Panc1 (cell line): Measurements from ENCODE around the gene GBF1. TPM values are rescaled to one million over a fixed set of nuclear protein-coding genes. Genes with fewer than 3 reads are reported as not detected.

Experiments
- ATAC-seq: fragments of 200-7000 bp; cut with Tn5 transposase; 2 replicates; pipeline ENCODE4 v1.9.1; 2020; ENCODE audit warnings: mild to moderate bottlenecking, moderate library complexity
- BruUV-seq: library from RNA; stranded (reverse); fragments of 400-500 nt; replicated peaks from 2 replicates; lab custom pipeline; 2021; lab: Mats Ljungman, UMichigan
- CTCF ChIA-PET: fragments of 300-600 bp; sonication (Branson Sonifier 250); formaldehyde crosslinking; loops from one replicate; lab custom pipeline; 2022; ENCODE audit warnings: antibody characterized with exemption; lab: Charles Lee
- POLR2A ChIA-PET: fragments of 300-600 bp; sonication (Branson Sonifier 250); formaldehyde crosslinking; loops from one replicate; lab custom pipeline; 2022; ENCODE audit warnings: antibody characterized with exemption; lab: Charles Lee
- DNase-seq: peaks from one replicate; pipeline ENCODE4 v3.0.0-alpha.2; 2010; ENCODE audit warnings: low read depth, low spot score
- H3K27ac ChIP-seq: 2 replicates; pipeline ENCODE4 v1.5.1; 2011; ENCODE audit warnings: mild to moderate bottlenecking, low read length, inconsistent platforms
- H3K27me3 ChIP-seq: fragments of 200-500 bp; sonication (Bioruptor generic); 2 replicates; pipeline ENCODE4 v1.6.0; 2014; ENCODE audit warnings: low read length, inconsistent platforms; ENCODE audit not compliant: control insufficient read depth, insufficient read depth
- H3K36me3 ChIP-seq: fragments of 200-500 bp; sonication (Bioruptor generic); 2 replicates; pipeline ENCODE4 v1.5.1; 2014; ENCODE audit warnings: inconsistent platforms, mild to moderate bottlenecking, low read length, moderate library complexity; ENCODE audit not compliant: control insufficient read depth, insufficient read depth
- H3K4me1 ChIP-seq: 2 replicates; pipeline ENCODE4 v1.5.1; 2011; ENCODE audit warnings: inconsistent platforms, mild to moderate bottlenecking, low read length, moderate library complexity; ENCODE audit not compliant: control insufficient read depth, insufficient read depth
- H3K4me3 ChIP-seq, 2 experiments: 2 replicates each; pipeline ENCODE4 v1.5.1; 2011 to 2012; ENCODE audit warnings: low read depth in 2 of 2, low read length in 2 of 2, mild to moderate bottlenecking in 2 of 2, inconsistent platforms in 1 of 2, moderate library complexity in 1 of 2
- H3K9me3 ChIP-seq: fragments of 200-500 bp; sonication (Bioruptor generic); 2 replicates; pipeline ENCODE4 v1.5.1; 2014; ENCODE audit warnings: low read depth, mild to moderate bottlenecking, inconsistent platforms, low read length, moderate library complexity; ENCODE audit not compliant: control insufficient read depth, insufficient read depth
- CTCF ChIP-seq: fragments of 450-650 bp; IDR thresholded peaks from 2 replicates; pipeline ENCODE4 v1.5.1; 2017; ENCODE audit warnings: mild to moderate bottlenecking
- POLR2AphosphoS5 ChIP-seq: IDR thresholded peaks from 2 replicates; pipeline ENCODE4 v1.6.1; 2012; ENCODE audit warnings: mild to moderate bottlenecking, low read depth, low read length, moderate library complexity
- REST ChIP-seq, 2 experiments: IDR thresholded peaks; 2 replicates each; pipeline ENCODE4 v1.6.1; 2011 to 2012; ENCODE audit warnings: low read depth in 2 of 2, control low read depth in 1 of 2, low read length in 1 of 2, mild to moderate bottlenecking in 1 of 2, moderate library complexity in 1 of 2; ENCODE audit not compliant: insufficient read depth in 1 of 2
- SIN3A ChIP-seq: IDR thresholded peaks from 2 replicates; pipeline ENCODE4 v1.6.1; 2012; ENCODE audit warnings: low read depth, mild to moderate bottlenecking, low read length, moderate library complexity, borderline replicate concordance; ENCODE audit not compliant: insufficient read depth
- TCF7L2 ChIP-seq: IDR thresholded peaks from 2 replicates; pipeline ENCODE4 v1.6.1; 2011; ENCODE audit warnings: mild to moderate bottlenecking, low read depth, low read length, inconsistent platforms
- in situ Hi-C: cut with HindIII; loops from 2 replicates; pipeline ENCODE4 v1.10.0; 2016; ENCODE audit warnings: low sequenced_read_pairs, low pct_unique_long_range_greater_than_20kb
- intact Hi-C: fragments of 100-400 bp; cut with micrococcal nuclease; formaldehyde crosslinking; loops from one replicate; pipeline ENCODE4 v1.10.0; 2022; ENCODE audit not compliant: unreplicated experiment
- total RNA-seq: library from RNA; stranded (reverse); gene quantifications from one replicate; pipeline ENCODE4 v1.2.1, GENCODE V29; 2021; ENCODE audit not compliant: unreplicated experiment

The GBF1 gene
- total RNA-seq, 1 experiment from 2014 or later: 65.0 TPM

- Histone ChIP-seq H3K4me3 (no peak overlapping the region), H3K27ac (no peak overlapping the region), H3K9me3 (no peaks in the 10 kb centered on the region), H3K4me1 (peaks cover 8% of the 10 kb centered on the region), H3K36me3 (no peaks in the 10 kb centered on the region; the same call in 1 of the 2 replicates), H3K27me3 (0 out of 2 replicates have a peak, but pooled peaks cover 2% of the 10 kb centered on the region)
- ATAC-seq (no peak), DNase-seq (no peak)
- ChIA-PET POLR2A (no interaction called here), CTCF (no interaction called here)
- in situ Hi-C loops: no loop called here
- intact Hi-C loops: no loop called here
- TF ChIP-seq POLR2AphosphoS5 (no peak), REST (IDR thresholded peaks at IDR 0.05; ENCODE audit: insufficient read depth in 1 of 2, low read depth in 2 of 2, low read length in 1 of 2) (no peak), SIN3A (no peak), TCF7L2 (no peak), CTCF (no peak)
- no TSS peak for BruUV-seq
Observed at GRCh38 chr10:102413806-102414561, 168.7 kb downstream of the GBF1 start.

- in situ Hi-C loops (no loop called here), intact Hi-C loops (no loop called here)
- ChIA-PET CTCF (interaction anchor here (0.7 kb wide), 1 partner anchor 185 kb away, joined by 4 read pairs; no protein-coding TSS in a partner anchor), POLR2A (no interaction called here)
- peaks cover 8% of the 10 kb centered on the region for H3K4me1 ChIP-seq
- H3K36me3 ChIP-seq: no peaks in the 10 kb centered on the region; the same call in 1 of the 2 replicates
- ATAC-seq (no peak), DNase-seq (no peak)
- no peak overlapping the region for H3K4me3 ChIP-seq
- BruUV-seq: no TSS peak
- H3K9me3 ChIP-seq: no peaks in the 10 kb centered on the region
- no peak for TF ChIP-seq SIN3A
- no peak for TF ChIP-seq POLR2AphosphoS5
- TF ChIP-seq TCF7L2: no peak
- no peak for TF ChIP-seq REST (IDR thresholded peaks at IDR 0.05; ENCODE audit: insufficient read depth in 1 of 2, low read depth in 2 of 2, low read length in 1 of 2)
- H3K27me3 ChIP-seq: 0 out of 2 replicates have a peak, but pooled peaks cover 2% of the 10 kb centered on the region
- H3K27ac ChIP-seq: no peak overlapping the region
Observed at GRCh38 chr10:102414749-102415148, 169.4 kb downstream of the GBF1 start.
